ENCODE measurements around the gene HNRNPUL1.

DNA sequence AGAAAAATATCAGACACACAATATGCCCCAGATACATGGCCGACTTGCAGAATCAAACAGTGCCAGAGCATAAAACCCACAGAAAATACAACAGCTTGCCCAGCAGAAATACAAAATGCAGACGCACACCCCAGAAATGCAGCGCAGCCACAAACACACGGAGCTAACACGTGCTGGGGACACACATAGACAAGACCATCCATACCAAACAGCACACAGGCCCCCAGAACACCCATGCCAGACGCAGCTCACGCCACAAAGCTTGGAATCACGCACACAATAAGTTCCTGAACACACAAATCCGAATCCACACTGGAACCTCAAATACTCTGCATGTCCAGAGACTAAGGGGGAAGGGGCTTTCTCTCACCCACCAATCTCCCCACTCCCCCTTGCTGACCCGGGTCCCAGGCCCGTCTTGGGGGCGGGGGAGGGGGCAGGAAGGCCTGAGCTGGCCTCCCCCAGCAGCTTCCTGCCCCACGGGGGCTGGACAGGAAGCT is 63.0 kb downstream of the HNRNPUL1 start:
- TF ChIP-seq, protein P1, sequence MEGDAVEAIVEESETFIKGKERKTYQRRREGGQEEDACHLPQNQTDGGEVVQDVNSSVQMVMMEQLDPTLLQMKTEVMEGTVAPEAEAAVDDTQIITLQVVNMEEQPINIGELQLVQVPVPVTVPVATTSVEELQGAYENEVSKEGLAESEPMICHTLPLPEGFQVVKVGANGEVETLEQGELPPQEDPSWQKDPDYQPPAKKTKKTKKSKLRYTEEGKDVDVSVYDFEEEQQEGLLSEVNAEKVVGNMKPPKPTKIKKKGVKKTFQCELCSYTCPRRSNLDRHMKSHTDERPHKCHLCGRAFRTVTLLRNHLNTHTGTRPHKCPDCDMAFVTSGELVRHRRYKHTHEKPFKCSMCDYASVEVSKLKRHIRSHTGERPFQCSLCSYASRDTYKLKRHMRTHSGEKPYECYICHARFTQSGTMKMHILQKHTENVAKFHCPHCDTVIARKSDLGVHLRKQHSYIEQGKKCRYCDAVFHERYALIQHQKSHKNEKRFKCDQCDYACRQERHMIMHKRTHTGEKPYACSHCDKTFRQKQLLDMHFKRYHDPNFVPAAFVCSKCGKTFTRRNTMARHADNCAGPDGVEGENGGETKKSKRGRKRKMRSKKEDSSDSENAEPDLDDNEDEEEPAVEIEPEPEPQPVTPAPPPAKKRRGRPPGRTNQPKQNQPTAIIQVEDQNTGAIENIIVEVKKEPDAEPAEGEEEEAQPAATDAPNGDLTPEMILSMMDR (IDR thresholded peaks at IDR 0.05), result no peak
- TF ChIP-seq EZH2 (IDR thresholded peaks at IDR 0.05; ENCODE audit: borderline replicate concordance, insufficient read depth, low read depth, low read length, poor library complexity, severe bottlenecking), result no peak

All from B cell (primary cell).